Panc1 (cell line): ENCODE data around the gene HPGDS. TPM values are rescaled to one million over a fixed set of nuclear protein-coding genes. Genes with fewer than 3 reads are reported as not detected.

Source experiments
- ATAC-seq: fragments of 200-7000 bp; cut with Tn5 transposase; 2 replicates; pipeline ENCODE4 v1.9.1; 2020; ENCODE audit warnings: mild to moderate bottlenecking, moderate library complexity
- BruUV-seq: library from RNA; stranded (reverse); fragments of 400-500 nt; replicated peaks from 2 replicates; lab custom pipeline; 2021; lab: Mats Ljungman, UMichigan
- CTCF ChIA-PET: fragments of 300-600 bp; sonication (Branson Sonifier 250); formaldehyde crosslinking; loops from one replicate; lab custom pipeline; 2022; ENCODE audit warnings: antibody characterized with exemption; lab: Charles Lee
- POLR2A ChIA-PET: fragments of 300-600 bp; sonication (Branson Sonifier 250); formaldehyde crosslinking; loops from one replicate; lab custom pipeline; 2022; ENCODE audit warnings: antibody characterized with exemption; lab: Charles Lee
- DNase-seq: peaks from one replicate; pipeline ENCODE4 v3.0.0-alpha.2; 2010; ENCODE audit warnings: low read depth, low spot score
- H3K27ac ChIP-seq: 2 replicates; pipeline ENCODE4 v1.5.1; 2011; ENCODE audit warnings: mild to moderate bottlenecking, low read length, inconsistent platforms
- H3K27me3 ChIP-seq: fragments of 200-500 bp; sonication (Bioruptor generic); 2 replicates; pipeline ENCODE4 v1.6.0; 2014; ENCODE audit warnings: low read length, inconsistent platforms; ENCODE audit not compliant: control insufficient read depth, insufficient read depth
- H3K36me3 ChIP-seq: fragments of 200-500 bp; sonication (Bioruptor generic); 2 replicates; pipeline ENCODE4 v1.5.1; 2014; ENCODE audit warnings: inconsistent platforms, mild to moderate bottlenecking, low read length, moderate library complexity; ENCODE audit not compliant: control insufficient read depth, insufficient read depth
- H3K4me1 ChIP-seq: 2 replicates; pipeline ENCODE4 v1.5.1; 2011; ENCODE audit warnings: inconsistent platforms, mild to moderate bottlenecking, low read length, moderate library complexity; ENCODE audit not compliant: control insufficient read depth, insufficient read depth
- H3K4me3 ChIP-seq, 2 experiments: 2 replicates each; pipeline ENCODE4 v1.5.1; 2011 to 2012; ENCODE audit warnings: low read depth in 2 of 2, low read length in 2 of 2, mild to moderate bottlenecking in 2 of 2, inconsistent platforms in 1 of 2, moderate library complexity in 1 of 2
- H3K9me3 ChIP-seq: fragments of 200-500 bp; sonication (Bioruptor generic); 2 replicates; pipeline ENCODE4 v1.5.1; 2014; ENCODE audit warnings: low read depth, mild to moderate bottlenecking, inconsistent platforms, low read length, moderate library complexity; ENCODE audit not compliant: control insufficient read depth, insufficient read depth
- POLR2AphosphoS5 ChIP-seq: IDR thresholded peaks from 2 replicates; pipeline ENCODE4 v1.6.1; 2012; ENCODE audit warnings: mild to moderate bottlenecking, low read depth, low read length, moderate library complexity
- SIN3A ChIP-seq: IDR thresholded peaks from 2 replicates; pipeline ENCODE4 v1.6.1; 2012; ENCODE audit warnings: low read depth, mild to moderate bottlenecking, low read length, moderate library complexity, borderline replicate concordance; ENCODE audit not compliant: insufficient read depth
- TCF7L2 ChIP-seq: IDR thresholded peaks from 2 replicates; pipeline ENCODE4 v1.6.1; 2011; ENCODE audit warnings: mild to moderate bottlenecking, low read depth, low read length, inconsistent platforms
- in situ Hi-C: cut with HindIII; loops from 2 replicates; pipeline ENCODE4 v1.10.0; 2016; ENCODE audit warnings: low sequenced_read_pairs, low pct_unique_long_range_greater_than_20kb
- intact Hi-C: fragments of 100-400 bp; cut with micrococcal nuclease; formaldehyde crosslinking; loops from one replicate; pipeline ENCODE4 v1.10.0; 2022; ENCODE audit not compliant: unreplicated experiment
- total RNA-seq: library from RNA; stranded (reverse); gene quantifications from one replicate; pipeline ENCODE4 v1.2.1, GENCODE V29; 2021; ENCODE audit not compliant: unreplicated experiment
- TF ChIP-seq, protein P1 (sequence below), 2 experiments: IDR thresholded peaks; 2 replicates each; pipeline ENCODE4 v1.6.1; 2011 to 2012; ENCODE audit warnings: low read depth in 2 of 2, control low read depth in 1 of 2, low read length in 1 of 2, mild to moderate bottlenecking in 1 of 2, moderate library complexity in 1 of 2; ENCODE audit not compliant: insufficient read depth in 1 of 2
- TF ChIP-seq, protein P2 (sequence below): fragments of 450-650 bp; IDR thresholded peaks from 2 replicates; pipeline ENCODE4 v1.5.1; 2017; ENCODE audit warnings: mild to moderate bottlenecking

HPGDS gene
- total RNA-seq, 1 experiment from 2014 or later: not detected

DNA sequence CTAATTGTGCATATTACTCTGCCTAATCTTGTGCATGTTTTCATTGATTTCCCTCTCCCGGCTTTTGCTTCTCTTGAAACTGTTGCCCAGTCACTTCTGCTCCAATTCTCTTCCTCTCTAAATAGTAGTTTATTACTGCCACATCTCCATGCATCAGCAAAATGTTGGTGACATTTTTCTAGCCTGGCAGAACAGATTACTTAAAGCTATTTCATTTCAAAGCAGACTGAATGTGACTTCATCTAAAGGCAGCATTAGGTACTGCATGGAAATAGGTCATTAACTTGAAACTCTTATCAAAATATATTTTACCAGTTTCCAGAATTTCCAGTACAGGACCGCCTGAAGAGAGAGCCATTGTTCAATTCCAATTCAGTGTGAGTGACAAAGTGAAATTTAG lies 52.4 kb downstream of the HPGDS start:
- no peaks in the 10 kb centered on the region for H3K27me3 ChIP-seq
- H3K4me3 ChIP-seq: no peak overlapping the region
- no peaks in the 10 kb centered on the region; the same call in 1 of the 2 replicates for H3K36me3 ChIP-seq
- H3K4me1 ChIP-seq: no peaks in the 10 kb centered on the region
- BruUV-seq: no TSS peak
- in situ Hi-C loops: no loop called here
- H3K27ac ChIP-seq: no peak overlapping the region
- DNase-seq (no peak), ATAC-seq (no peak)
- intact Hi-C loops: no loop called here
- ChIA-PET POLR2A (no interaction called here), CTCF (no interaction called here)
- TF ChIP-seq, protein P1, sequence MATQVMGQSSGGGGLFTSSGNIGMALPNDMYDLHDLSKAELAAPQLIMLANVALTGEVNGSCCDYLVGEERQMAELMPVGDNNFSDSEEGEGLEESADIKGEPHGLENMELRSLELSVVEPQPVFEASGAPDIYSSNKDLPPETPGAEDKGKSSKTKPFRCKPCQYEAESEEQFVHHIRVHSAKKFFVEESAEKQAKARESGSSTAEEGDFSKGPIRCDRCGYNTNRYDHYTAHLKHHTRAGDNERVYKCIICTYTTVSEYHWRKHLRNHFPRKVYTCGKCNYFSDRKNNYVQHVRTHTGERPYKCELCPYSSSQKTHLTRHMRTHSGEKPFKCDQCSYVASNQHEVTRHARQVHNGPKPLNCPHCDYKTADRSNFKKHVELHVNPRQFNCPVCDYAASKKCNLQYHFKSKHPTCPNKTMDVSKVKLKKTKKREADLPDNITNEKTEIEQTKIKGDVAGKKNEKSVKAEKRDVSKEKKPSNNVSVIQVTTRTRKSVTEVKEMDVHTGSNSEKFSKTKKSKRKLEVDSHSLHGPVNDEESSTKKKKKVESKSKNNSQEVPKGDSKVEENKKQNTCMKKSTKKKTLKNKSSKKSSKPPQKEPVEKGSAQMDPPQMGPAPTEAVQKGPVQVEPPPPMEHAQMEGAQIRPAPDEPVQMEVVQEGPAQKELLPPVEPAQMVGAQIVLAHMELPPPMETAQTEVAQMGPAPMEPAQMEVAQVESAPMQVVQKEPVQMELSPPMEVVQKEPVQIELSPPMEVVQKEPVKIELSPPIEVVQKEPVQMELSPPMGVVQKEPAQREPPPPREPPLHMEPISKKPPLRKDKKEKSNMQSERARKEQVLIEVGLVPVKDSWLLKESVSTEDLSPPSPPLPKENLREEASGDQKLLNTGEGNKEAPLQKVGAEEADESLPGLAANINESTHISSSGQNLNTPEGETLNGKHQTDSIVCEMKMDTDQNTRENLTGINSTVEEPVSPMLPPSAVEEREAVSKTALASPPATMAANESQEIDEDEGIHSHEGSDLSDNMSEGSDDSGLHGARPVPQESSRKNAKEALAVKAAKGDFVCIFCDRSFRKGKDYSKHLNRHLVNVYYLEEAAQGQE (IDR thresholded peaks at IDR 0.05; ENCODE audit: insufficient read depth in 1 of 2, low read depth in 2 of 2, low read length in 1 of 2): no peak
- TF ChIP-seq, protein P2, sequence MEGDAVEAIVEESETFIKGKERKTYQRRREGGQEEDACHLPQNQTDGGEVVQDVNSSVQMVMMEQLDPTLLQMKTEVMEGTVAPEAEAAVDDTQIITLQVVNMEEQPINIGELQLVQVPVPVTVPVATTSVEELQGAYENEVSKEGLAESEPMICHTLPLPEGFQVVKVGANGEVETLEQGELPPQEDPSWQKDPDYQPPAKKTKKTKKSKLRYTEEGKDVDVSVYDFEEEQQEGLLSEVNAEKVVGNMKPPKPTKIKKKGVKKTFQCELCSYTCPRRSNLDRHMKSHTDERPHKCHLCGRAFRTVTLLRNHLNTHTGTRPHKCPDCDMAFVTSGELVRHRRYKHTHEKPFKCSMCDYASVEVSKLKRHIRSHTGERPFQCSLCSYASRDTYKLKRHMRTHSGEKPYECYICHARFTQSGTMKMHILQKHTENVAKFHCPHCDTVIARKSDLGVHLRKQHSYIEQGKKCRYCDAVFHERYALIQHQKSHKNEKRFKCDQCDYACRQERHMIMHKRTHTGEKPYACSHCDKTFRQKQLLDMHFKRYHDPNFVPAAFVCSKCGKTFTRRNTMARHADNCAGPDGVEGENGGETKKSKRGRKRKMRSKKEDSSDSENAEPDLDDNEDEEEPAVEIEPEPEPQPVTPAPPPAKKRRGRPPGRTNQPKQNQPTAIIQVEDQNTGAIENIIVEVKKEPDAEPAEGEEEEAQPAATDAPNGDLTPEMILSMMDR: no peak
- TF ChIP-seq SIN3A (no peak), TCF7L2 (no peak), POLR2AphosphoS5 (no peak)
- H3K9me3 ChIP-seq: no peaks in the 10 kb centered on the region

DNA sequence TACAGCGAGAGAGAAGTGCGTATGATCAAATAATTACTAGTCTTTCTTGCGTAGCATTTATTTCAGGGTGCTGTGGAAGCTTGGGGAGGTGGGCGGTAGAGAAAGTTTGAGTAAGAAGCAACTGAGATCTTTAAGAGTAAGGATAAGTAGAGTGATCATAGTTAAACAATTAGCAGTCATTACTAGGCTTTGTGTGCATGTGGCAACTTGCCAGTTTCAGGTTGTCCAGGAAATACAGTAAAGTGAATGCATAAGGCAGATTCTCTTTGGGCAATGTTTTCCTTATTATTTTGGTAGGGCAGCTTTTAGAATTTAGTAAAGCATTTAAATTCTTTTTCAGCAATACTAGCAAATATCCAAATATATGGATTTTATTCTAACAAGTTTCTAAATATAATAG lies 57.0 kb downstream of the HPGDS start:
- no peaks in the 10 kb centered on the region for H3K9me3 ChIP-seq
- H3K4me1 ChIP-seq: no peaks in the 10 kb centered on the region
- peaks cover 9% of the 10 kb centered on the region; the same call in 1 of the 2 replicates for H3K36me3 ChIP-seq
- DNase-seq (no peak), ATAC-seq (no peak)
- no peak overlapping the region for H3K4me3 ChIP-seq
- POLR2A ChIA-PET: no interaction called here
- no peaks in the 10 kb centered on the region for H3K27me3 ChIP-seq
- TF ChIP-seq POLR2AphosphoS5 (no peak), TCF7L2 (no peak), SIN3A (no peak)
- TF ChIP-seq, protein P1 (IDR thresholded peaks at IDR 0.05; ENCODE audit: insufficient read depth in 1 of 2, low read depth in 2 of 2, low read length in 1 of 2): no peak
- TF ChIP-seq, protein P2: no peak
- intact Hi-C loops: no loop called here
- in situ Hi-C loops: no loop called here
- H3K27ac ChIP-seq: no peak overlapping the region
- no TSS peak for BruUV-seq
- CTCF ChIA-PET: no interaction called here
